MM.1S (cell line): Measurements from ENCODE around the gene SIK2.

Experiments
- DNase-seq: peaks from one replicate; pipeline ENCODE4 v3.0.0-alpha.2; 2015
- H2AFZ ChIP-seq: fragments of 300-600 bp; sonication (generic); 2 replicates; pipeline ENCODE4 v1.6.0; 2016; ENCODE audit warnings: antibody characterized with exemption, low read length
- H3F3A ChIP-seq: fragments of 300-600 bp; sonication (generic); 2 replicates; pipeline ENCODE4 v1.6.1; 2016; ENCODE audit warnings: mild to moderate bottlenecking, antibody characterized with exemption, low read length, moderate library complexity, mixed read lengths; ENCODE audit not compliant: insufficient read depth
- H3K27ac ChIP-seq: fragments of 300-600 bp; sonication (generic); 2 replicates; pipeline ENCODE4 v1.5.1; 2016; ENCODE audit warnings: mild to moderate bottlenecking, low read length
- H3K27me3 ChIP-seq: fragments of 300-600 bp; sonication (generic); replicated peaks from 2 replicates; pipeline ENCODE4 v1.6.0; 2016; ENCODE audit warnings: low read length; ENCODE audit not compliant: insufficient read depth
- H3K36me3 ChIP-seq: fragments of 300-600 bp; sonication (generic); replicated peaks from 2 replicates; pipeline ENCODE4 v1.6.1; 2016; ENCODE audit warnings: mild to moderate bottlenecking, low read length, mixed read lengths; ENCODE audit not compliant: insufficient read depth
- H3K4me1 ChIP-seq: fragments of 300-600 bp; sonication (generic); 2 replicates; pipeline ENCODE4 v1.6.1; 2016; ENCODE audit warnings: low read length, mixed read lengths
- H3K4me2 ChIP-seq: fragments of 300-600 bp; sonication (generic); 2 replicates; pipeline ENCODE4 v1.6.0; 2016; ENCODE audit warnings: low read depth, low read length
- H3K4me3 ChIP-seq: fragments of 300-600 bp; sonication (generic); 2 replicates; pipeline ENCODE4 v1.5.1; 2016; ENCODE audit warnings: low read length, mixed read lengths
- H3K79me2 ChIP-seq: fragments of 300-600 bp; sonication (generic); 2 replicates; pipeline ENCODE4 v1.6.1; 2016; ENCODE audit warnings: mixed run types, low read length, mixed read lengths
- H3K9ac ChIP-seq: fragments of 300-600 bp; sonication (generic); 2 replicates; pipeline ENCODE4 v1.6.1; 2016; ENCODE audit warnings: low read length, mixed read lengths
- H3K9me2 ChIP-seq: fragments of 300-600 bp; sonication (generic); replicated peaks from 2 replicates; pipeline ENCODE4 v1.6.1; 2016; ENCODE audit warnings: mild to moderate bottlenecking, low read length, mixed read lengths; ENCODE audit not compliant: insufficient read depth
- H3K9me3 ChIP-seq: fragments of 300-600 bp; sonication (generic); replicated peaks from 2 replicates; pipeline ENCODE4 v1.6.1; 2016; ENCODE audit warnings: mild to moderate bottlenecking, low read length, mixed read lengths; ENCODE audit not compliant: insufficient read depth
- H4K20me1 ChIP-seq: fragments of 300-600 bp; sonication (generic); 2 replicates; pipeline ENCODE4 v1.6.1; 2016; ENCODE audit warnings: mild to moderate bottlenecking, low read length, moderate library complexity, mixed read lengths; ENCODE audit not compliant: insufficient read depth
- EZH2 ChIP-seq: fragments of 300-600 bp; sonication (generic); optimal IDR thresholded peaks from 2 replicates; pipeline ENCODE3; 2017; ENCODE audit warnings: low read depth, mild to moderate bottlenecking, antibody characterized with exemption, low read length, mixed read lengths
- EZH2phosphoT487 ChIP-seq: fragments of 300-600 bp; sonication (generic); IDR thresholded peaks from 2 replicates; pipeline ENCODE4 v1.6.1; 2018; ENCODE audit warnings: antibody characterized with exemption, low read length
- TF ChIP-seq, protein P1 (sequence below): fragments of 300-600 bp; sonication (generic); IDR thresholded peaks from 2 replicates; pipeline ENCODE4 v1.5.1; 2016; ENCODE audit warnings: antibody characterized with exemption, low read length, mixed read lengths

SIK2 gene

DNA sequence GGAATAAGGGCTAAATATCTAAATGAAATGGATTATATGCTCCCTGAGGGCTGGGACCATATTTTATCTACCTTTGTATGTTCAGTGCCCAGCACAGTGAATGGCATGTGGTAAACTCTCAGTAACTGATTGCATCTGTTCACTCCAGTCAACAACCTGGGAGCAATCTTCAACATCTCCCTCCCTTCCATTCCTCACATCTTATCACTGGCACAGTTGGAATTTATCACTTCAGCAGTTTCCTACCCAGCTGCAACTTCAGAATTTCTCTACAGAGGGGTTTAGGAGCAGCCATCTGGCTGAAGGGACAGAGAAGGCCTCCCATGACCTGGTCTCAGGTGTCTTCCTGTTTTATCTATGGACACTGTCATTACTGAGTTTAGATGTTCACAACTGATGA, 9.8 kb upstream of the SIK2 start:
- no peak overlapping the region for H2AFZ ChIP-seq
- H3K9me2 ChIP-seq: no peaks in the 10 kb centered on the region
- no peak for DNase-seq

DNA sequence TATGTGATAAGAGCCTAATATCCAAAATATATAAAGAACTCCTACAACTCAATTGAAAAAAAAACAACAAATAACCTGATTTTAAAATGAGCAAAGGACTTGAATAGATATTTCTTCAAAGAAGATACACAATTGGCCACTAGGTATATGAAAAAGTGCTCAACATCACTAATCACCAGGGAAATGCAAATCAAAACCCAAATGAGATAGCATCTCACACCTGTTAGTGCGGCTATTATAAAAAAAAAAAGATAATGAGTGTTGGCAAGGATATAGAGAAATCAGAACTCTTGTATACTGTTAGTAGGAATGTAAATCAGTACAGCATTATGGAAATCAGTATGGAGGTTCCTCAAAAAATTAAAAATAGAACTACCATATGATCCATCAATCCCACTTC, 5.9 kb upstream of the SIK2 start:
- no peaks in the 10 kb centered on the region for H3F3A ChIP-seq
- no peak overlapping the region for H3K4me3 ChIP-seq
- H3K4me2 ChIP-seq: no peak overlapping the region
- H2AFZ ChIP-seq: no peak overlapping the region
- H4K20me1 ChIP-seq: no peaks in the 10 kb centered on the region
- H3K27me3 ChIP-seq: no peaks in the 10 kb centered on the region
- no peaks in the 10 kb centered on the region for H3K79me2 ChIP-seq
- no peaks in the 10 kb centered on the region for H3K9me3 ChIP-seq
- H3K36me3 ChIP-seq: no peaks in the 10 kb centered on the region
- no peak overlapping the region for H3K27ac ChIP-seq
- H3K9ac ChIP-seq: no peak overlapping the region
- DNase-seq: no peak
- peaks cover 7% of the 10 kb centered on the region; the same call in 1 of the 2 replicates for H3K4me1 ChIP-seq
- no peaks in the 10 kb centered on the region for H3K9me2 ChIP-seq
- TF ChIP-seq EZH2phosphoT487: no peak
- TF ChIP-seq, protein P1, sequence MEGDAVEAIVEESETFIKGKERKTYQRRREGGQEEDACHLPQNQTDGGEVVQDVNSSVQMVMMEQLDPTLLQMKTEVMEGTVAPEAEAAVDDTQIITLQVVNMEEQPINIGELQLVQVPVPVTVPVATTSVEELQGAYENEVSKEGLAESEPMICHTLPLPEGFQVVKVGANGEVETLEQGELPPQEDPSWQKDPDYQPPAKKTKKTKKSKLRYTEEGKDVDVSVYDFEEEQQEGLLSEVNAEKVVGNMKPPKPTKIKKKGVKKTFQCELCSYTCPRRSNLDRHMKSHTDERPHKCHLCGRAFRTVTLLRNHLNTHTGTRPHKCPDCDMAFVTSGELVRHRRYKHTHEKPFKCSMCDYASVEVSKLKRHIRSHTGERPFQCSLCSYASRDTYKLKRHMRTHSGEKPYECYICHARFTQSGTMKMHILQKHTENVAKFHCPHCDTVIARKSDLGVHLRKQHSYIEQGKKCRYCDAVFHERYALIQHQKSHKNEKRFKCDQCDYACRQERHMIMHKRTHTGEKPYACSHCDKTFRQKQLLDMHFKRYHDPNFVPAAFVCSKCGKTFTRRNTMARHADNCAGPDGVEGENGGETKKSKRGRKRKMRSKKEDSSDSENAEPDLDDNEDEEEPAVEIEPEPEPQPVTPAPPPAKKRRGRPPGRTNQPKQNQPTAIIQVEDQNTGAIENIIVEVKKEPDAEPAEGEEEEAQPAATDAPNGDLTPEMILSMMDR: no peak
- no peak for TF ChIP-seq EZH2

More for the DNA sequence above, 9.8 kb upstream of the SIK2 start:
- no peak overlapping the region for H3K27ac ChIP-seq
- no peaks in the 10 kb centered on the region for H3K27me3 ChIP-seq
- no peak overlapping the region for H3K9ac ChIP-seq
- no peaks in the 10 kb centered on the region for H3K79me2 ChIP-seq
- H3K36me3 ChIP-seq: no peaks in the 10 kb centered on the region
- no peak overlapping the region for H3K4me3 ChIP-seq
- no peaks in the 10 kb centered on the region for H3F3A ChIP-seq
- no peak overlapping the region for H3K4me2 ChIP-seq
- no peaks in the 10 kb centered on the region for H3K4me1 ChIP-seq
- no peaks in the 10 kb centered on the region for H3K9me3 ChIP-seq
- no peaks in the 10 kb centered on the region for H4K20me1 ChIP-seq
- TF ChIP-seq, protein P1: no peak
- no peak for TF ChIP-seq EZH2
- TF ChIP-seq EZH2phosphoT487: no peak

DNA sequence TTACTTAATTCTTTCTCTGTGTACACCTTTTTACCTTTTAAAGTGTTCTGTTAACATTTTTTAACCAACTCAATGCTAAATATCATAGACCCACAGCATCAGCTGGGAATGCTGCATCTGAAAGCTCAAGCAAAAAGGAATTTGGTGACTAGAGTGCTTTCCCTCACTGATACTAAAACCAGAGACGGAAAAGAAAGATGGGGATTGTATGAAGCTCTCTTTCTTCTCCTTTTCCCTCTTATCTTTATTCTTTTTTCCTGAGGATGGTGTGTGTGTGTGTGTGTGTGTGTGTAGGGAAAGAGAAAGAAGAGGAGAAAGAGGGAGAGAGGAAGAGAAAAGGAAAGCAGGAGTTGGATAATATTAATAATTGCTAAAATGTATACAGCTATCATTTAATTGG, 4.1 kb upstream of the SIK2 start:
- Histone ChIP-seq H4K20me1 (no peaks in the 10 kb centered on the region), H3K79me2 (peaks cover 2% of the 10 kb centered on the region; the same call in 1 of the 2 replicates), H3K4me2 (peak overlapping the region; percentile 35; the same call in 1 of the 2 replicates), H2AFZ (peak overlapping the region; percentile 33), H3F3A (0 out of 2 replicates have a peak, but pooled peaks cover under 1% of the 10 kb centered on the region), H3K27ac (no peak overlapping the region), H3K4me3 (no peak overlapping the region), H3K27me3 (no peaks in the 10 kb centered on the region), H3K9ac (no peak overlapping the region), H3K9me3 (no peaks in the 10 kb centered on the region), H3K4me1 (peaks cover 11% of the 10 kb centered on the region; the same call in 1 of the 2 replicates), H3K36me3 (no peaks in the 10 kb centered on the region), H3K9me2 (no peaks in the 10 kb centered on the region)
- DNase-seq: no peak
- TF ChIP-seq EZH2 (no peak), EZH2phosphoT487 (no peak)
- TF ChIP-seq, protein P1: no peak
